ENCODE measurements around the gene RUNX2. TPM values are rescaled to one million over a fixed set of nuclear protein-coding genes. Genes with fewer than 3 reads are reported as not detected.

Gene RUNX2
- total and polyA plus RNA-seq, 2 experiments from 2014 or later: 0.66 to 1.7 TPM

DNA sequence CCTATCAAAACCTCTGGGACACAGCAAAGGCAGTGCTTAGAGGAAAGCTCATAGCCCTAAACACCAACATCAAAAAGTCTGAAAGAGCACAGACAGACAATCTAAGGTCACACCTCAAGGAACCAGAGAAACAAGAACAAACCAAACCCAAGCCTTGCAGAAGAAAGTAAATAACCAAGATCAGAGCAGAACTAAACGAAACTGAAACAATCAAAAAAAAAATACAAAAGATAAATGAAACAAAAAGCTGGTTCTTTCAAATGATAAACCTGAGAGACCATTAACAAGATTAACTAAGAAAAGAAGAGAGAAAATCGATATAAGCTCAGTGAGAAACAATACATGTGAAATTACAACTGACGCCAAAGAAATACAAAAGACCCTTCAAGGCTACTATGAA lies 34.8 kb upstream of the RUNX2 start:
- no peak for ATAC-seq
- H3K4me1 ChIP-seq (ENCODE audit: insufficient read depth): no peaks in the 10 kb centered on the region
- no peak for DNase-seq (ENCODE audit: low spot score)
- Mint-ChIP-seq H3K4me1 (peaks cover 4% of the 10 kb centered on the region), H3K27me3 (ENCODE audit: insufficient read depth, low read depth, poor library complexity) (peaks cover 1% of the 10 kb centered on the region), H3K9me3 (peaks cover 3% of the 10 kb centered on the region; the same call in 1 of the 3 replicates), H3K4me3 (no peak overlapping the region), H3K36me3 (ENCODE audit: low read depth) (no peaks in the 10 kb centered on the region; the same call in 2 of the 3 replicates), H3K27ac (no peak overlapping the region)
- no peak overlapping the region for H2AFZ ChIP-seq
- H3F3A ChIP-seq (replicated peaks; ENCODE audit: low read depth): no peaks in the 10 kb centered on the region
- no peak overlapping the region for H3K4me3 ChIP-seq
- H3K4me2 ChIP-seq: no peak overlapping the region
- H3K36me3 ChIP-seq (ENCODE audit: insufficient read depth): no peaks in the 10 kb centered on the region
- TF ChIP-seq, protein P1, sequence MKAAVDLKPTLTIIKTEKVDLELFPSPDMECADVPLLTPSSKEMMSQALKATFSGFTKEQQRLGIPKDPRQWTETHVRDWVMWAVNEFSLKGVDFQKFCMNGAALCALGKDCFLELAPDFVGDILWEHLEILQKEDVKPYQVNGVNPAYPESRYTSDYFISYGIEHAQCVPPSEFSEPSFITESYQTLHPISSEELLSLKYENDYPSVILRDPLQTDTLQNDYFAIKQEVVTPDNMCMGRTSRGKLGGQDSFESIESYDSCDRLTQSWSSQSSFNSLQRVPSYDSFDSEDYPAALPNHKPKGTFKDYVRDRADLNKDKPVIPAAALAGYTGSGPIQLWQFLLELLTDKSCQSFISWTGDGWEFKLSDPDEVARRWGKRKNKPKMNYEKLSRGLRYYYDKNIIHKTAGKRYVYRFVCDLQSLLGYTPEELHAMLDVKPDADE (IDR thresholded peaks at IDR 0.05): no peak
- no peak for TF ChIP-seq CREB1 (CRISPR knock-in tag; IDR thresholded peaks at IDR 0.05; ENCODE audit: low read depth)
- no peak for TF ChIP-seq POLR2AphosphoS5 (IDR thresholded peaks at IDR 0.05; ENCODE audit: low read depth)
- no peak for TF ChIP-seq ZNF114 (CRISPR knock-in tag; IDR thresholded peaks at IDR 0.05)
- TF ChIP-seq, protein P2, sequence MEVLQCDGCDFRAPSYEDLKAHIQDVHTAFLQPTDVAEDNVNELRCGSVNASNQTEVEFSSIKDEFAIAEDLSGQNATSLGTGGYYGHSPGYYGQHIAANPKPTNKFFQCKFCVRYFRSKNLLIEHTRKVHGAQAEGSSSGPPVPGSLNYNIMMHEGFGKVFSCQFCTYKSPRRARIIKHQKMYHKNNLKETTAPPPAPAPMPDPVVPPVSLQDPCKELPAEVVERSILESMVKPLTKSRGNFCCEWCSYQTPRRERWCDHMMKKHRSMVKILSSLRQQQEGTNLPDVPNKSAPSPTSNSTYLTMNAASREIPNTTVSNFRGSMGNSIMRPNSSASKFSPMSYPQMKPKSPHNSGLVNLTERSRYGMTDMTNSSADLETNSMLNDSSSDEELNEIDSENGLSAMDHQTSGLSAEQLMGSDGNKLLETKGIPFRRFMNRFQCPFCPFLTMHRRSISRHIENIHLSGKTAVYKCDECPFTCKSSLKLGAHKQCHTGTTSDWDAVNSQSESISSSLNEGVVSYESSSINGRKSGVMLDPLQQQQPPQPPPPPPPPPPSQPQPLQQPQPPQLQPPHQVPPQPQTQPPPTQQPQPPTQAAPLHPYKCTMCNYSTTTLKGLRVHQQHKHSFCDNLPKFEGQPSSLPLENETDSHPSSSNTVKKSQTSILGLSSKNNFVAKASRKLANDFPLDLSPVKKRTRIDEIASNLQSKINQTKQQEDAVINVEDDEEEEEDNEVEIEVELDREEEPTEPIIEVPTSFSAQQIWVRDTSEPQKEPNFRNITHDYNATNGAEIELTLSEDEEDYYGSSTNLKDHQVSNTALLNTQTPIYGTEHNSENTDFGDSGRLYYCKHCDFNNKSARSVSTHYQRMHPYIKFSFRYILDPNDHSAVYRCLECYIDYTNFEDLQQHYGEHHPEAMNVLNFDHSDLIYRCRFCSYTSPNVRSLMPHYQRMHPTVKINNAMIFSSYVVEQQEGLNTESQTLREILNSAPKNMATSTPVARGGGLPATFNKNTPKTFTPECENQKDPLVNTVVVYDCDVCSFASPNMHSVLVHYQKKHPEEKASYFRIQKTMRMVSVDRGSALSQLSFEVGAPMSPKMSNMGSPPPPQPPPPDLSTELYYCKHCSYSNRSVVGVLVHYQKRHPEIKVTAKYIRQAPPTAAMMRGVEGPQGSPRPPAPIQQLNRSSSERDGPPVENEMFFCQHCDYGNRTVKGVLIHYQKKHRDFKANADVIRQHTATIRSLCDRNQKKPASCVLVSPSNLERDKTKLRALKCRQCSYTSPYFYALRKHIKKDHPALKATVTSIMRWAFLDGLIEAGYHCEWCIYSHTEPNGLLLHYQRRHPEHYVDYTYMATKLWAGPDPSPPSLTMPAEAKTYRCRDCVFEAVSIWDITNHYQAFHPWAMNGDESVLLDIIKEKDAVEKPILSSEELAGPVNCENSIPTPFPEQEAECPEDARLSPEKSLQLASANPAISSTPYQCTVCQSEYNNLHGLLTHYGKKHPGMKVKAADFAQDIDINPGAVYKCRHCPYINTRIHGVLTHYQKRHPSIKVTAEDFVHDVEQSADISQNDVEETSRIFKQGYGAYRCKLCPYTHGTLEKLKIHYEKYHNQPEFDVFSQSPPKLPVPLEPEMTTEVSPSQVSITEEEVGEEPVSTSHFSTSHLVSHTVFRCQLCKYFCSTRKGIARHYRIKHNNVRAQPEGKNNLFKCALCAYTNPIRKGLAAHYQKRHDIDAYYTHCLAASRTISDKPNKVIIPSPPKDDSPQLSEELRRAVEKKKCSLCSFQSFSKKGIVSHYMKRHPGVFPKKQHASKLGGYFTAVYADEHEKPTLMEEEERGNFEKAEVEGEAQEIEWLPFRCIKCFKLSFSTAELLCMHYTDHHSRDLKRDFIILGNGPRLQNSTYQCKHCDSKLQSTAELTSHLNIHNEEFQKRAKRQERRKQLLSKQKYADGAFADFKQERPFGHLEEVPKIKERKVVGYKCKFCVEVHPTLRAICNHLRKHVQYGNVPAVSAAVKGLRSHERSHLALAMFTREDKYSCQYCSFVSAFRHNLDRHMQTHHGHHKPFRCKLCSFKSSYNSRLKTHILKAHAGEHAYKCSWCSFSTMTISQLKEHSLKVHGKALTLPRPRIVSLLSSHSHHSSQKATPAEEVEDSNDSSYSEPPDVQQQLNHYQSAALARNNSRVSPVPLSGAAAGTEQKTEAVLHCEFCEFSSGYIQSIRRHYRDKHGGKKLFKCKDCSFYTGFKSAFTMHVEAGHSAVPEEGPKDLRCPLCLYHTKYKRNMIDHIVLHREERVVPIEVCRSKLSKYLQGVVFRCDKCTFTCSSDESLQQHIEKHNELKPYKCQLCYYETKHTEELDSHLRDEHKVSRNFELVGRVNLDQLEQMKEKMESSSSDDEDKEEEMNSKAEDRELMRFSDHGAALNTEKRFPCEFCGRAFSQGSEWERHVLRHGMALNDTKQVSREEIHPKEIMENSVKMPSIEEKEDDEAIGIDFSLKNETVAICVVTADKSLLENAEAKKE (CRISPR knock-in tag; IDR thresholded peaks at IDR 0.05): no peak
- TF ChIP-seq ZNF331 (CRISPR knock-in tag; IDR thresholded peaks at IDR 0.05; ENCODE audit: low read depth): no peak
- no peak for TF ChIP-seq NANOG (IDR thresholded peaks at IDR 0.05; ENCODE audit: borderline replicate concordance)
- no peak for TF ChIP-seq EZH2phosphoT487 (IDR thresholded peaks at IDR 0.05; ENCODE audit: unreplicated experiment)
- TF ChIP-seq EZH2 (IDR thresholded peaks at IDR 0.05; ENCODE audit: low read depth, unreplicated experiment): no peak
- TF ChIP-seq STAT1 (IDR thresholded peaks at IDR 0.05; ENCODE audit: unreplicated experiment): no peak
- no peak for TF ChIP-seq JUNB (IDR thresholded peaks at IDR 0.05; ENCODE audit: unreplicated experiment)
- TF ChIP-seq, protein P3, sequence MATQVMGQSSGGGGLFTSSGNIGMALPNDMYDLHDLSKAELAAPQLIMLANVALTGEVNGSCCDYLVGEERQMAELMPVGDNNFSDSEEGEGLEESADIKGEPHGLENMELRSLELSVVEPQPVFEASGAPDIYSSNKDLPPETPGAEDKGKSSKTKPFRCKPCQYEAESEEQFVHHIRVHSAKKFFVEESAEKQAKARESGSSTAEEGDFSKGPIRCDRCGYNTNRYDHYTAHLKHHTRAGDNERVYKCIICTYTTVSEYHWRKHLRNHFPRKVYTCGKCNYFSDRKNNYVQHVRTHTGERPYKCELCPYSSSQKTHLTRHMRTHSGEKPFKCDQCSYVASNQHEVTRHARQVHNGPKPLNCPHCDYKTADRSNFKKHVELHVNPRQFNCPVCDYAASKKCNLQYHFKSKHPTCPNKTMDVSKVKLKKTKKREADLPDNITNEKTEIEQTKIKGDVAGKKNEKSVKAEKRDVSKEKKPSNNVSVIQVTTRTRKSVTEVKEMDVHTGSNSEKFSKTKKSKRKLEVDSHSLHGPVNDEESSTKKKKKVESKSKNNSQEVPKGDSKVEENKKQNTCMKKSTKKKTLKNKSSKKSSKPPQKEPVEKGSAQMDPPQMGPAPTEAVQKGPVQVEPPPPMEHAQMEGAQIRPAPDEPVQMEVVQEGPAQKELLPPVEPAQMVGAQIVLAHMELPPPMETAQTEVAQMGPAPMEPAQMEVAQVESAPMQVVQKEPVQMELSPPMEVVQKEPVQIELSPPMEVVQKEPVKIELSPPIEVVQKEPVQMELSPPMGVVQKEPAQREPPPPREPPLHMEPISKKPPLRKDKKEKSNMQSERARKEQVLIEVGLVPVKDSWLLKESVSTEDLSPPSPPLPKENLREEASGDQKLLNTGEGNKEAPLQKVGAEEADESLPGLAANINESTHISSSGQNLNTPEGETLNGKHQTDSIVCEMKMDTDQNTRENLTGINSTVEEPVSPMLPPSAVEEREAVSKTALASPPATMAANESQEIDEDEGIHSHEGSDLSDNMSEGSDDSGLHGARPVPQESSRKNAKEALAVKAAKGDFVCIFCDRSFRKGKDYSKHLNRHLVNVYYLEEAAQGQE (IDR thresholded peaks at IDR 0.05; ENCODE audit: unreplicated experiment): no peak
- TF ChIP-seq, protein P4, sequence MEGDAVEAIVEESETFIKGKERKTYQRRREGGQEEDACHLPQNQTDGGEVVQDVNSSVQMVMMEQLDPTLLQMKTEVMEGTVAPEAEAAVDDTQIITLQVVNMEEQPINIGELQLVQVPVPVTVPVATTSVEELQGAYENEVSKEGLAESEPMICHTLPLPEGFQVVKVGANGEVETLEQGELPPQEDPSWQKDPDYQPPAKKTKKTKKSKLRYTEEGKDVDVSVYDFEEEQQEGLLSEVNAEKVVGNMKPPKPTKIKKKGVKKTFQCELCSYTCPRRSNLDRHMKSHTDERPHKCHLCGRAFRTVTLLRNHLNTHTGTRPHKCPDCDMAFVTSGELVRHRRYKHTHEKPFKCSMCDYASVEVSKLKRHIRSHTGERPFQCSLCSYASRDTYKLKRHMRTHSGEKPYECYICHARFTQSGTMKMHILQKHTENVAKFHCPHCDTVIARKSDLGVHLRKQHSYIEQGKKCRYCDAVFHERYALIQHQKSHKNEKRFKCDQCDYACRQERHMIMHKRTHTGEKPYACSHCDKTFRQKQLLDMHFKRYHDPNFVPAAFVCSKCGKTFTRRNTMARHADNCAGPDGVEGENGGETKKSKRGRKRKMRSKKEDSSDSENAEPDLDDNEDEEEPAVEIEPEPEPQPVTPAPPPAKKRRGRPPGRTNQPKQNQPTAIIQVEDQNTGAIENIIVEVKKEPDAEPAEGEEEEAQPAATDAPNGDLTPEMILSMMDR (conservative IDR thresholded peaks at IDR 0.05; ENCODE audit: low read depth in 2 of 2): no peak
- no peak overlapping the region for H3K27ac ChIP-seq (ENCODE audit: low read depth)
- no peaks in the 10 kb centered on the region for H3K27me3 ChIP-seq (ENCODE audit: insufficient read depth)
- peaks cover 5% of the 10 kb centered on the region for H3K79me2 ChIP-seq (replicated peaks; ENCODE audit: insufficient read depth)
- H4K20me1 ChIP-seq (replicated peaks; ENCODE audit: insufficient read depth): peaks cover 5% of the 10 kb centered on the region
- H3K9me2 ChIP-seq (ENCODE audit: insufficient read depth): no peaks in the 10 kb centered on the region
